Fibroblast of the aortic adventitia (primary cell): ENCODE results near the gene LRP1. TPM values are rescaled to one million over a fixed set of nuclear protein-coding genes. Genes with fewer than 3 reads are reported as not detected.
"Not testable (repeated sequence)": the region's sequence is repeated elsewhere in the genome, so short reads cannot be mapped to it uniquely, and the experiment has no call there.

Source experiments
- DNase-seq: peaks from one replicate; pipeline ENCODE4 v3.0.0-alpha.2; 2010; ENCODE audit warnings: low read depth
- H3K4me3 ChIP-seq: 2 replicates; pipeline ENCODE4 v1.5.1; 2011; ENCODE audit warnings: low read depth, mild to moderate bottlenecking, control low read depth, low read length, moderate library complexity
- total RNA-seq: library from RNA; depleted of rRNA; stranded (reverse); fragments of >200 nt; gene quantifications from 2 replicates; pipeline ENCODE4 v1.2.3, GENCODE V29; 2012; ENCODE audit warnings: low replicate concordance
- TF ChIP-seq, protein P1 (sequence below): IDR thresholded peaks from 2 replicates; pipeline ENCODE4 v1.5.1; 2011; ENCODE audit warnings: mild to moderate bottlenecking, low read length, control low read depth, inconsistent platforms; ENCODE audit not compliant: insufficient read depth

The LRP1 gene
- total RNA-seq, 1 donor, result 541 TPM

DNA sequence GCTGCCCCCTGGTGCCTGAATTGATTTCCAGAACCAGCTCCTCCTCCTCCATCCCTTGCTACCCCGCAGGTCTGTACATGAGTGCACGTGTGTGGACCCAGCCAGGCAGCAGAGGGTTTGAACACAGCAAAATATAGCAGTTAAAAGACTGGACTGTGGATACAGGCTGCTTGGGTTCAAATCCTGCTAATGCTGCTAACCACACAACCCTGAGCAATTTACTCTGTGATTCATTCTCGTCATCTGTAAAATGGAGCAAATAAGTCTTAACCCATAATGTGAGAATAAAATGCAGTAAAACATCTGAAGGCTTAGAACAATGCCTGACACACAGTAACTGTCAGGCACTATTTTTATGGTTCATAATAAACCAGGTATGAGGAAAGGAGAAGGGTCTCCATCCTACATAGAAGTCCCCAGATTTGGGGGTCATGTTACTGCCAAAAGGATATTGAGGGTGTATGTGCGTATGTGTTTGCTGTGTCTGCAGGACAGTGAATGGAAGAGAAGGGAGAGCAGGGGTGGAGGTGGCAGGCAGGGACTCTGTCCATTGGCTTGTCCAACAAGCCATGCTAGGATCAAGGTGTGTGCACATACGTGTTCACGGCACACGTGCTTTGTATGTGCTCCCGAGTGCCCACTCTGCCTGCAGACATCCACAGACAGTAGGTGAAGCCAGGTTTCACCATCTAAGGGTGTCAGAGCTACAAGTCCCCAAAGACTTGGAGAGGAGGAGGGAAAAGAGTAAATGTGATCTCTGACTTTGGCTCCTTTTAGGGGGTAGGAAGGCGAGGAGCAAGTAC, 15.6 kb upstream of the LRP1 start:
- H3K4me3 ChIP-seq, result peak overlapping the region; percentile 48
- DNase-seq, result no peak
- TF ChIP-seq, protein P1, sequence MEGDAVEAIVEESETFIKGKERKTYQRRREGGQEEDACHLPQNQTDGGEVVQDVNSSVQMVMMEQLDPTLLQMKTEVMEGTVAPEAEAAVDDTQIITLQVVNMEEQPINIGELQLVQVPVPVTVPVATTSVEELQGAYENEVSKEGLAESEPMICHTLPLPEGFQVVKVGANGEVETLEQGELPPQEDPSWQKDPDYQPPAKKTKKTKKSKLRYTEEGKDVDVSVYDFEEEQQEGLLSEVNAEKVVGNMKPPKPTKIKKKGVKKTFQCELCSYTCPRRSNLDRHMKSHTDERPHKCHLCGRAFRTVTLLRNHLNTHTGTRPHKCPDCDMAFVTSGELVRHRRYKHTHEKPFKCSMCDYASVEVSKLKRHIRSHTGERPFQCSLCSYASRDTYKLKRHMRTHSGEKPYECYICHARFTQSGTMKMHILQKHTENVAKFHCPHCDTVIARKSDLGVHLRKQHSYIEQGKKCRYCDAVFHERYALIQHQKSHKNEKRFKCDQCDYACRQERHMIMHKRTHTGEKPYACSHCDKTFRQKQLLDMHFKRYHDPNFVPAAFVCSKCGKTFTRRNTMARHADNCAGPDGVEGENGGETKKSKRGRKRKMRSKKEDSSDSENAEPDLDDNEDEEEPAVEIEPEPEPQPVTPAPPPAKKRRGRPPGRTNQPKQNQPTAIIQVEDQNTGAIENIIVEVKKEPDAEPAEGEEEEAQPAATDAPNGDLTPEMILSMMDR, result peak; percentile 81

DNA sequence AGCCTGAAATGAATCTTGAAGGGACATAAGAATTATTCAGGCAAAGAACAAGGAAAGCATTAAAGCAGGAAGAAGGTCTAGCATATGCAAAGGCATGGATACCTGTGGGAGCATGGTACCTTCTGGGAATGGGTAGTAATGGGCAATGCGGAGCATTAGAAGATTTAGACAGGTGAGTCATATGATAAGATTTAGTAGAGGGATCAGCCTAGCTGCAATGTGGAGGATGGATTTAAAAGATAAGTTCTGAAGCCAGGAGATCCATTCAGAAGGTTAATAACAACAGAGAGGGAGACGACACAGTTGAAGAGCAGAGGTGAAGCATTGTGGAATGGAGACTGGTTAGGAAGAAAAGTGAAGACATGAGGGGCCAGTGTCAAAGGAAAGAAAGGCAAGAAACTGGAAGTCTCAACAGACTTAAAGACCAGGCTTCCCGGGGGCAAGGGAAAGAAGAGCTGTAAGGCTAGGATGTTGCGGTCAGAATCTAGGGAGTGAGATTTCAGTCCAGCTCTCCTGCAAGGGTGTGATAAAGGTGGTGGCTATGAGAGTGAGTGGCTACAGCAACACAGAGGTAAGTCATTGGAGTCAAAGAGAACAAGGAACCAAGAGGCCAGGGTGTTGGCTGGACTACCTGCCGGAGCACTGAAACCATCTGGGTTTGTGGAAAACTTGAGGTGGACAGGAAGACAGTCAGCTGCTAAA, 11.6 kb upstream of the LRP1 start:
- no peak overlapping the region for H3K4me3 ChIP-seq
- TF ChIP-seq, protein P1, result no peak
- DNase-seq, result no peak

DNA sequence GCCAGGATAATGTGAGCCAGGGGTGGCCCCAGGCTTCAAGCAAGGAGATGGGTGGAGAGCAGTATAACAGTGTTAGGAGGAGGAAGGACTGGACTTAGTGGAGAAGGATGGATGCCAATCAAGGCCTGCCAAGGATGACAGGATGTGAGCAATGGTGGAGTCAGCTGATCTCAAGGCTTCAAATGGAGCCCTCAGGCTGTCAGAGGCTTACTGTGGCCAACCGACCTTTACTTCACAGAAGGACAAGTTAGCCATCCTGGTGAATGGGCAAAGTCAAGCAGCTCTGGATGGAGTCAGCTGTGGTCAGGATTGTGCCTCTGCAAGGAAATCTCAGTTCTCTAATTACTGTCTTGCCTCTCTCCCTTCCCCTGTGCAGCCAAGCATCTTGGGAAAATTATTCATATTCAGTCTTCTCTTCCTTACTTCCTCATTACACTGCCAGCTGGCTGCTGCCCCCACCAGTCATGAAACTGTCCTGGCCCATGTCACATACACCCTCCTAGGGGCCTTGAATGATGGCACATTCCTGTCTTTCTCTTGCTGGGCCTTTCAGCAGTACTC, 9.5 kb upstream of the LRP1 start:
- DNase-seq, result no peak
- H3K4me3 ChIP-seq, result no peak overlapping the region
- TF ChIP-seq, protein P1, result no peak

DNA sequence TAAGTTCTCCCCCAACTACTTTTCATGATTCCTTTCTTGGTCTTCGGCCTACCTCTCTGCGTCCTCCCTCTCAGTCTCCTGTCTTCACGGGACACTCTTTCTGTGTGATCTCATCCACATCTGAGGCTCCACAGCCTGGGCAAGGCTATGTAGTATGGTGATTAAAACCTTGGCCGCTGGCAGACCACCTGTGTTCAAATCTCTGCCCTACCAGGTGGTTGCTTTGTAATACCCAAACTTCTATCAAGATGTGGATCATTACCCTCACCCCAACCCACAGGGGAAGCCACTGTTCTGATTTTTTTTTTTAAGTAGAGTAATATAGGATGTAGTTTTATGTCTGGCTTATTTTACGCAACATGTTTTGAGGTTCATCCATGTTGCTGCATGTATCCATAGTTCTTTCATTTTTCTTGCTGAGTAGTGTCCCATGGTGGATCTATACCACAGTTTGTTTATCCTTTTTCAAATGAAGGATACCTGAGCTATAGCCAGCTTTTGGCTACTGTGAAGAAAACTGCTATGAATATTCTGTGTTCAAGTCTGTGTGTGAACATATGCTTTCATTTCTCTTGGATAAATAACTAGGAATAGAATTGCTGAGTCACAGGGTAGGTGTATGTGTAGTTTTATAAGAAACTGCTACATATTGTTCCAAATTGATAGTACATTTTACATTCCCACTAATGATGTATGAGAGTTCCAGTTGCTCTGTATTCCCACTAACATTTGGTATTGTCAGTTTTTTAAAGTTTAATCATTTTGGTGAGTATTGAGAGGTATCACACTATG, 8.8 kb upstream of the LRP1 start:
- no peak overlapping the region for H3K4me3 ChIP-seq
- TF ChIP-seq, protein P1, result no peak
- peak; percentile 47 for DNase-seq

DNA sequence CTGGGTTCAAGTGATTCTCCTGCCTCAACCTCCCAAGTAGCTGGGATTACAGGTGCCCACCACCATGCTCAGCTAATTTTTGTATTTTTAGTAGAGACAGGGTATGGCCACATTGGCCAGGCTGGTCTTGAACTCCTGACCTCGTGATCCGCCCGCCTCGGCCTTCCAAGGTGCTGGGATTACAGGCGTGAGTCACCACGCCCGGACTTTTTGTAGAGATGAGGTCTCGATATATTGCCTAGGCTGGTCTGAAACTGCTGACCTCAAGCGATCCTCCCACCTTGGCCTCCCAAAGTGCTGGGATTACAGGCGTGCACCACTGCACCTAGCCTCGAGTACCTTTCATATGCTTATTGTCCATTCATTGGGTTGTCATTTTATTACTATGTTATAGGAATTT, 7.6 kb upstream of the LRP1 start:
- H3K4me3 ChIP-seq, DNase-seq: not testable (repeated sequence)

DNA sequence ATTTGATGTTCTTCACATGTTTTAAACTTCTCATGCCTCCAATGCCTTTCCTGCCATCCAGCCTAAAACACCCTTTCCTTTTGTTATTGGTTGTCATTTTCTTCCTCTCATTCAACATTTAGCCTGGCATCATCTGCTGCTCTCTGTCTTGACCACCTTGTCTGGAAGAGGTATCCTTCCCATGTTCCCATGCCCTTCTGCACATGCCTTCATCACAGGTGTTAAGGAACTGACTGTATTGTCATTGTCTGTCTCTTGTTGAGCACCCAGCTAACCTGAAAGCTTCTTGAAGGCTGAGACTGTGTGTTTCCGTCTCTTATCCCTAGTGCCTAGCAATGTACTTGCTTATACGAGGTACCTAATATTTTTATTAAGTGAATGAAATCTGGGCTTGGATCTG, 4.5 kb upstream of the LRP1 start:
- no peak overlapping the region for H3K4me3 ChIP-seq
- TF ChIP-seq, protein P1, result no peak
- DNase-seq, result no peak
